Measurements from ENCODE around the gene MAP2K2. TPM values are rescaled to one million over a fixed set of nuclear protein-coding genes. Genes with fewer than 3 reads are reported as not detected.
"Not testable (repeated sequence)": the region's sequence is repeated elsewhere in the genome, so short reads cannot be mapped to it uniquely, and the experiment has no call there.

MAP2K2 gene
- total RNA-seq: 155 TPM

DNA sequence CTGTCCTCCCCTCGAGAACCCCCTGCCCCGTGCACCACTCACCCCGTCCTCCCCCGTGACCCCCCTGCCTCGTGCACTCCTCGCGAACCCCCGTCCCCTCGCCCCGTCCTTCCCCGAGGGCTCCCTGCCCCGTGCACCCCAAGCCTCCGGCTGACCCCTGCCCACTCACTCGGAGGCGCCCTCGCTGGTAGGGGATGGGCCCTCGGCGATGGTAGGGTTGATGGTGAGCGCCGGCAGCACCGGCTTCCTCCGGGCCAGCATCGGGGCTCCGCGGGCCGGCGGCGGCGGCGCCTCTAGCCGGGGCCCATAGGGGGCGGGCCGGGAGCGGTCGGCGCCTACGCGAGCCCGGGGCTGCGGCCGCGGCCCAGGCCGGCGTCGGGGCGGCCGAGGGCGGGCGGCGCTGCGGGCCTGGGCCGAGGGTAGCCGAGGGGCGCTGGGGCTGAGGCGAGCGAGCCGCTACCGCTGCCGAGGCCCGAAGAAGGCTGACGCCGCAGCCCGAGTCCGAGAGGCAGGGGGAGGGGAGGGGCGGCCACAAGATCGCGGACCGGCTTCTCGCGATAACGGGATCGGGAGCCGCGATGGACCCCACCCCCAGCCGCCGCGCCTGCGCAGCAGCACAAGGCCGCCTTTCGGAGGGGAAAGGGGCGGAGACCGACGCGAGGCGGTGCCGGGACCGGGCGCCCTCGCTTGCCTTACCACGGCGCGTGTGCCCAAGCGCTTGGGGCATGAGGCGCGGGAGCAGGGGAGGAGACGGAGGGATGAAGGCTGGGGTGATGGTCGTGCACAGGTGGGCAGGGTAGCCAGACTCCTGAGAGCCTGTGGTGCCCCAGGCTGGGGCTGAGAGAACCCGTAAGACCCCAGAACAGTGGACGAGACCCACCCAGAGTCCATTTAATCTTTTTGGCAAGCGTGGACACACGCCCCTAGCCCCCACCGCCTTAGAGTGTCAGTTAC, at the start of gene MAP2K2:
MAP2K2 (minus strand) TSS at position 508 of the 954 bp plus-strand sequence; CDS start at position 261, 247 bp downstream.
- Histone ChIP-seq H3K36me3 (peaks cover 0 to 7% of the 10 kb centered on the region in 2 donors), H3K4me3 (peak within 1 kb of the TSS; percentile 85 to 99), H3K27me3 (no peaks in the 10 kb centered on the region), H3K9me3 (no peaks in the 10 kb centered on the region), H3K4me1 (peaks cover 12 to 16% of the 10 kb centered on the region in 2 donors), H3K27ac (peak within 1 kb of the TSS; percentile 52 to 63)
- peak; percentile 59 to 95 for DNase-seq (ENCODE audit: low spot score in 2 of 2)
- TF ChIP-seq, protein P1, sequence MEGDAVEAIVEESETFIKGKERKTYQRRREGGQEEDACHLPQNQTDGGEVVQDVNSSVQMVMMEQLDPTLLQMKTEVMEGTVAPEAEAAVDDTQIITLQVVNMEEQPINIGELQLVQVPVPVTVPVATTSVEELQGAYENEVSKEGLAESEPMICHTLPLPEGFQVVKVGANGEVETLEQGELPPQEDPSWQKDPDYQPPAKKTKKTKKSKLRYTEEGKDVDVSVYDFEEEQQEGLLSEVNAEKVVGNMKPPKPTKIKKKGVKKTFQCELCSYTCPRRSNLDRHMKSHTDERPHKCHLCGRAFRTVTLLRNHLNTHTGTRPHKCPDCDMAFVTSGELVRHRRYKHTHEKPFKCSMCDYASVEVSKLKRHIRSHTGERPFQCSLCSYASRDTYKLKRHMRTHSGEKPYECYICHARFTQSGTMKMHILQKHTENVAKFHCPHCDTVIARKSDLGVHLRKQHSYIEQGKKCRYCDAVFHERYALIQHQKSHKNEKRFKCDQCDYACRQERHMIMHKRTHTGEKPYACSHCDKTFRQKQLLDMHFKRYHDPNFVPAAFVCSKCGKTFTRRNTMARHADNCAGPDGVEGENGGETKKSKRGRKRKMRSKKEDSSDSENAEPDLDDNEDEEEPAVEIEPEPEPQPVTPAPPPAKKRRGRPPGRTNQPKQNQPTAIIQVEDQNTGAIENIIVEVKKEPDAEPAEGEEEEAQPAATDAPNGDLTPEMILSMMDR (IDR thresholded peaks at IDR 0.05): peak in 1 of 3 experiments; percentile 19
- intact Hi-C loops (cut with DNase I): loop anchor here (1.0 to 5.0 kb wide), 3 partner anchors 57 to 361 kb away; partner anchors contain the start of genes EEF2 and ZBTB7A

DNA sequence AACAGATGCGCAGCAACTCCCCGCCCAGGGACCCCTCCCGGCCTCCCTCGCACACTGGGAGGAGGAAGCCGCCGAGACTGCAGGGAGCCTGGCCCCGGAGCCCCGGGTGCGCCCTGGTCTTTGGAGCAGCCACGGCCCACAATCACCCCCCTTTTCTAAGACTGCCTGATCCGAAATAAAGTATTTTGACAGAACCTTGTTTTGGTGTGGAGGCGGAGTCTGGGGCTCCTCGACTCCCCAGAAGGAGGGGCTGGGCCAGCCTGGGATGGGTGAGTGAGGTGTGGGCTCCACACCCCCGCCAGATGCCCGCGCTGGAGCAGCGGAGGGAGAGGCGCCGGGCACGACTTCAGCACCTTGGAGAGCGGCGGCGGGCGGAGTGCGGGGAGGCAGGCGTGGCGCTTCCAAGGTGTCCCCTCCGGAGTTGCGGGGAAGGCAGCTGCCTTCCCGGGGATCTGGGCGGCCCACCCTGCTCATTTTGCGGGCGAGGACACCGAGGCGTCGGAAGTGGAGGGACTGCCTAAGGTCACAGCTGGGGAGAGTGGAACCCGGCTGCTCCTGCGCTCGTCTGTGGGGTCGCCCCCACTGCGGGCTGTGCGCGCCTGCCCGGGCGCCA, 49.0 kb upstream of the MAP2K2 start:
- TF ChIP-seq, protein P1 (IDR thresholded peaks at IDR 0.05): no peak
- Histone ChIP-seq H3K27me3 (no peaks in the 10 kb centered on the region), H3K4me1 (no peaks in the 10 kb centered on the region), H3K9me3 (no peaks in the 10 kb centered on the region), H3K4me3 (no peak overlapping the region), H3K27ac (no peak overlapping the region), H3K36me3 (peaks cover 22 to 31% of the 10 kb centered on the region in 2 donors)
- intact Hi-C loops (cut with DNase I): no loop called here
- DNase-seq (ENCODE audit: low spot score in 2 of 2): no peak

DNA sequence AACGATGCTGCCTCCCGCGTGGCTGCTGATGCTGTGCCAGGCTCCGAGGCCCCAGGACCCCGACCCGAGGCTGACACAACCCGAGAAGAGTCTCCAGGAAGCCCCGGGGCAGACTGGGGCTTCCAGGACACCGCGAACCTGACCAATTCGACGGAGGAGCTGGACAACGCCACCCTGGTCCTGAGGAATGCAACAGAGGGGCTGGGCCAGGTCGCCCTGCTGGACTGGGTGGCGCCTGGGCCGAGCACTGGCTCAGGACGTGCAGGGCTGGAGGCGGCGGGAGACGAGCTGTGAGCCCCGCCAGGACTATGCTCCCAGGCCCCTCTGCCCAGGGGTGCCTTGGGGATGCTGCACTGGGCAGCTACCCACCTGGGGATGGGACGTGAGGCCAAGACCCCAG, 47.8 kb upstream of the MAP2K2 start:
- no peaks in the 10 kb centered on the region for H3K27me3 ChIP-seq
- TF ChIP-seq, protein P1 (IDR thresholded peaks at IDR 0.05): no peak
- intact Hi-C loops (cut with DNase I): no loop called here

DNA sequence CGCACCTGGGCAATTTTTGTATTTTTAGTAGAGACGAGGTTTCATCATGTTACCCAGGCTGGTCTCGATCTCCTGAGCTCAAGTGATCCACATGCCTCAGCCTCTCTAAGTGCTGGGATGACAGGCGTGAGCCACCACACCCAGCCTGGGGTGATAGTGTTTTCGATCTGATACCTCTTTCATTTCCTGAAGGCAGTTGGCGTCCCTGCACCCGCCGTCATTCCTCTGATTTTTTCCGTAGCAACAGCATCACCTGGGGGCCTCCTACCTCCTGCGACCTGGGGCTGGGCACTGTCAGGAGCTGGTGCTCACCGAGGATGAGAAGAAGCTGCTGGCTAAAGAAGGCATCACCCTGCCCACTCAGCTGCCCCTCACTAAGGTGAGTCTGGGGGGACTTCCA, 40.3 kb upstream of the MAP2K2 start:
- intact Hi-C loops (cut with DNase I): no loop called here
- Histone ChIP-seq H3K27me3 (no peaks in the 10 kb centered on the region), H3K27ac (no peak overlapping the region), H3K9me3 (no peaks in the 10 kb centered on the region), H3K4me3 (no peak overlapping the region), H3K4me1 (no peaks in the 10 kb centered on the region), H3K36me3 (no peaks in the 10 kb centered on the region)
- DNase-seq (ENCODE audit: low spot score in 2 of 2): no peak
- TF ChIP-seq, protein P1 (IDR thresholded peaks at IDR 0.05): no peak

More for the DNA sequence above, 47.8 kb upstream of the MAP2K2 start:
- no peaks in the 10 kb centered on the region for H3K4me1 ChIP-seq
- H3K4me3 ChIP-seq: no peak overlapping the region
- peaks cover 15 to 19% of the 10 kb centered on the region in 2 donors for H3K36me3 ChIP-seq
- no peaks in the 10 kb centered on the region for H3K9me3 ChIP-seq
- no peak overlapping the region for H3K27ac ChIP-seq
- no peak for DNase-seq (ENCODE audit: low spot score in 2 of 2)

DNA sequence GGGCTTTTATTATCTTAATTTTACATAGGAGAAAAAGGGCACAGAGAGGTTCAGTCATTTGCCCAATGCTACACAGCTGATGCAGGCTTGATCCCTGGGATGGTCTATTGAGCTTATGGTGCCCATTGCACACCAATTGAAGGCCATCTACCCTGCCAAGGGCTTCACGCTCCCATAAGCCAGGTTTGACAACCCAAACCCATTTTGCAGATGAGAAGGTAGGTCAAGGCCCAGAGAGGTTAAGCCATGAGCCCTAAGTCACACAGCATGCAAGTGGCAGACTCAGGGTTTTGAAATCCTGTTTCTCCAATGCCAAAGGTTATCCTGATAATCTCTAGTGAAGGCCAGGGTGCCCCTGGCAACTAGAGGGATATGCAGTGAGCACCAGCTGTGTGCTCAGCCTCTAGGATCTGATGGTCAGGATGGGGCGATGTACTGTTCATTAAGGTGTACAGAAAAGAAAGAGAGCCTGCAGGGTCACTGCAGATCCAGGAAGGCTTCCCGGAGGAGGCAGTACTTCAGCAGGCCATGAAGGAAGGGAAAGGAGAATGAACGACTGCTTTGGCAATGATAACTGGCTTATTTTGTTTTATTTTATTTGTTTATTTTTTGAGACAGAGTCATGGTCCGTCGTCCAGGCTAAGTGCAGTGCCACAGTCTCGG, 37.6 kb upstream of the MAP2K2 start:
- Histone ChIP-seq H3K4me1 (no peaks in the 10 kb centered on the region), H3K9me3 (no peaks in the 10 kb centered on the region), H3K4me3 (no peak overlapping the region), H3K27me3 (no peaks in the 10 kb centered on the region), H3K27ac (no peak overlapping the region), H3K36me3 (no peaks in the 10 kb centered on the region)
- TF ChIP-seq, protein P1 (IDR thresholded peaks at IDR 0.05): no peak
- no peak for DNase-seq (ENCODE audit: low spot score in 2 of 2)
- intact Hi-C loops (cut with DNase I): no loop called here

DNA sequence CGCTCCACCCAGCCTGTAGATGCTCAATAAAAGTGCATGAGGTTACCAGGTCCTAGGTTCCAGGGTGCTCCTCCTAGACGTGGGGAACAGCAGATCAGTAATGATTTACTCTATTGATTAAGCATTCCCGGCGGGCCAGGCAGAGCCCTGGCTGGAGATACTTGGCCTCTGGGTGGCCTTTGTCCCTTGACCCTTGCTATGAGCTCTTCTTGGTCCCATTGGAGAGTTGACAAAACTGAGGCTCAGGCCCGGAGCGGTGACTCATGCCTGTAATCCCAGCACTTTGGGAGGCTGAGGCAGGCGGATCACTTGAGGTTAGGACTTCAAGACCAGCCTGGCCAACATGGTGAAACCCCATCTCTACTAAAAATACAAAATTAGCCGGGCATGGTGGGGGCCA, 34.0 kb upstream of the MAP2K2 start:
- H3K4me3 ChIP-seq; H3K9me3 ChIP-seq; H3K4me1 ChIP-seq; DNase-seq (ENCODE audit: low spot score in 2 of 2); H3K27me3 ChIP-seq; H3K27ac ChIP-seq; H3K36me3 ChIP-seq; intact Hi-C loops (cut with DNase I): not testable (repeated sequence)
